Measurements from ENCODE around the gene TXNRD1.
"Not testable (repeated sequence)": the region's sequence is repeated elsewhere in the genome, so short reads cannot be mapped to it uniquely, and the experiment has no call there.

TXNRD1 gene

DNA sequence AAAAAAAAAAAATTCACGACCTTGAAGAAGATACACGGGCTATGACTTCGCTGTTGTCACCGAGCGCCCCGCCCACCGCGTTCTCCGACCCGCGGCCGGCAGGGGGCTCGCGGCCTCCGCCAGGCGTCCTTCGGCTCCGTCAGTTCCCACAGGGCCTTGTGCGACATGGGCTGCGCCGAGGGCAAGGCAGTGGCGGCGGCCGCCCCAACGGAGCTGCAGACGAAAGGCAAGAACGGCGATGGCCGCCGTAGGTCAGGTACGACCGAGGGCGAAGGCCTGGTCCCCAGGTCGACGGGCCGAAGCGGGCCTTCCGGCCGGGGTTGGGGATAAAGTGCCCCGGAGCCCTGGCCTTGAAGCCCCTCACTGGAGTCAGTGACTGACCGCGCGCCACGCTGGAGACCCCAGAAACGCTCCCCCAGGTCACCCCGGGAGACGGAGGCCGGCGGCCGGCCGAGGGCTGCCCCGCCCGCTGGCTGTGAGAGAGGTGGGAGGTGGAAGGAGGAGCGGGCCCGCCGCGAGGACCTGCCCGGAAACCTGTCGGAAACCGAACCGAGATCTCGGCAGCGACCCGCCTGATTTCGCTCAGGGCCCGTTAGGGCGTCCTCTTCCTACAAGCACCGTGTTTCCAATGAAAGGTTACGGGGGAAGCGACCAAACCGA lies at the start of gene TXNRD1:
TSS of gene TXNRD1 (plus strand) at position 142 of the 660 bp plus-strand sequence. CDS start at position 166, 24 bp downstream.
- DNase-seq: peak; percentile 88

DNA sequence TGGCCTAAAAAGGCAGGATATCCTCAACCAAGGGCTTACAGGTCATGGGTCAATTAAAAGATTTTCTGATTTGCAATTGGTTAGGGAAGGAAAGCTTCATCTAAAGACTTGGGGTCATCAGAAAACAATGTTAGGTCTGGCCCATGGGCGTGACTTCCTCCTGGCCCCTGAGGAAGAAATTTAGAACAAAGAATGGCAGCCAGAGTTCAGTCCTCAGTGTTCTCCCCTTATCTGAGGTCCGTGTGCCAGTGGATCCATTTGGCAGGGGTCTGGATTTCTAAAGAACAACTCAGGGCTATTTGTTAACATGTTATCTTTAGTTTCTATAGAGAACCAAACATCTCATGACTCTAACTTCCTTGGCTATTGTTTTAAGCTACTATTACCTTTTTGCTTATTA lies 49.8 kb upstream of the TXNRD1 start:
- no peak for DNase-seq

DNA sequence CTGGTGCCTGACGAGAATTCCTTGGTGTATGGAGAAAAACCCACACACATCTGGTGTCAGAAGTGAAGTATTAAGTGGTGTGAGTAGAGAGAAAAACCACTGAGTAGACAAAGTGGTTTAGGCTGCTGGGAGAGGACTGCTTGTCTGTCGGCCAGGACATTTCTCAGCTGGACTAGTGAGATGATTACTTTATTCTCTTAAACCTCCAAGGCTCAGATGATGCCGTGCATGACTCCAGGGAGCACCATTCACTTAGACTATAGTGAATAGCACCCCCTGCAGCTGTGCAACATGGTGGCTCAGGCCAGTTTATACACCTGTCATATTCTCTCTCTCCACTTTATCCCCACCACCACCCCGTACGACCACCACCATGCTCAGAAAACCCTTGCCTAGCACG lies 49.1 kb upstream of the TXNRD1 start:
- DNase-seq: no peak

DNA sequence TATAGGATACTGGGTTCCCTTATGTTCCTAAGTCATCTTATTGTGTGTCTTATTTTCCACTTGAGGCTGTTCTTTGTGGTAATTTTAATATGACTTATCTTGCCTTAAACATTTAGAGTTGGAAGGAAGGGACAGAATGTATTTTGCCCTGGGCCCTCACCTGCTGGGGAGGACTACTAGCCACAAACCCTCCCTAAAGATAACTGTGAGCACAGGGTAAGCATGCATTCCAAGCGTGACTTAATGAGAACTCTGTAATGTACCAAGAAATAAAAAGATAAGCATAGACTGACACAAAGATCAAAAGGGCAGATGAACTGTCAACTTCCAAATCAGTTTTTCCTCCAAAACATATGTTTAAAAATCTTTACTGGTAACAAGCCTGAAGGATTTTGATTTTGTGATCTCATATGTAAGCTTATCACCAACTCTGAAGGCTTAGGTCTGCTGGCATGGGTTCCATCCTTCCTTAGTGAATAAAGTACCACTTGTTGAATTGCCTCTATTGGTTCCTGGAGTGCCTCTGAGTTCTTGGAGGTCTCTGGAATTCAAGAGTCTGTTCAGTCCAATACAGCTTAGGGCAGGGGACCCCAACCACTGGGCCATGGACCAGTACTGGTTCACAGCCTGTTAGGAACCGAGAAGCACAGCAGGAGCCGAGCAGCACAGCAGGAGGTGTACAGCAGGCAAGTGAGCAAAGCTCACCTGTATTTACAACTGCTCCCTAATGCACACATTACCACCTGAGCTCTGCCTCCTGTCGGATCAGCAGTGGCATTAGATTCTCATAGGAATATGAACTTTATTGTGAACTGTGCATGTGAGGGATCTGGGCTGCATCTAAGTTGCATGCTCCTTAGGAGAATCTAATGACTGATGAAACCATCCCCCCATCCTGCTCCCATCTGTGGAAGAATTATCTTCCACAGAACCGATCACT lies 47.8 kb upstream of the TXNRD1 start:
- DNase-seq: no peak

DNA sequence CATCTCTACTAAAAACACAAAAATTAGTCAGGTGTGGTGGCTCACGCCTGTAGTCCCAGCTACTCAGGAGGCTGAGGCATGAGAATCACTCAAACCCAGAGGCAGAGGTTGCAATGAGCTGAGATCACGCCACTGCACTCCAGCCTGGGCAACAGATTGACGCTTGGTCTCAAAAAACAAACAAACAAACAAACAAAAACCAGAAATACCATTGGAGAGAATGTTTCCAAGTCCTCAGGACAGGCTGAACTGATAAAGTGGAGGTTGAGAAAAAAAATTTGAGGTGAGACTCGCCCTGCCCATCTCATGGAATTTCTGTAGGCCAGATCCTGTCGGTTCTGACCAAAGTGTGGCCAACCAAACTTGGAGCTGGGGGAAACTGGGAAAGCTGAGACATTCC lies 47.0 kb upstream of the TXNRD1 start:
- DNase-seq: no peak

DNA sequence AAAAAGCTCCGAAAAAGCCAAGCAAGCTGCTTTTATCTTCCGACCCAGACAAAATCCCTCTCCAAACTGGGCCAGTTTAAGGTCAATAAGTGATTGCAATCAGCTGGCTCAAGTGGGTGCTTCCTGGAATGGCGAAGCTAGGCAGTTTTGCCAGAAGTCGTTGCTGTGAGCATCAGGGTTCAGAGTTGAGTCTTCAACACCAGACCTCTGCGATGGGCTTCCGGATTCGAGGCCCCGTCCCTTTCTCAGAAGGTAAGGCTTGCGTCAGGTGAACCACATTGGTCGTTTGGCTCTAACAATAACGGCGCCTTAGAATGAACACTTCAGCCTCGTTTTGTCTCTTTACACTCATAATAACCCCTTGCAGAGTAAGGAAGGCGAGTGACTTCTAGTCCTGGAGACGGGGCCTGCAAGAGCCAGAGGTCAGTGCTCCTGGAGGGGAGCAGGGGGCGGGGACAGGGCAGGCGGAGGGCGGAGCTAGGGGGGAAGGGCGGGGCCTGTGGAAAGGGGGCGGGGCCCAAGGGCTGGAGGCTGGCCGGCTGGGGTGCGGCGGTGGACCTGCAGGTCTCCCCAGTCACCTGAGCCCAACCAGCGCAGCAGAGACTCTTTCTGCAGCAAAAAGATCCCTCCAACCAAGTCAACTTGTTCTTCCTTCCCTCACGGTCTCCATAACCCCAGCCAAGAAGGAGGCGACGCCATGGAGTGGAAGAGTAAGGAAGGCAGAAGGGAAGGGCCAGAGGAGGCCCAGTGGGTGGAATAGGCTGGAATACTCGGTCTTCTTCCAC lies 43.6 kb upstream of the TXNRD1 start:
- DNase-seq: no peak

DNA sequence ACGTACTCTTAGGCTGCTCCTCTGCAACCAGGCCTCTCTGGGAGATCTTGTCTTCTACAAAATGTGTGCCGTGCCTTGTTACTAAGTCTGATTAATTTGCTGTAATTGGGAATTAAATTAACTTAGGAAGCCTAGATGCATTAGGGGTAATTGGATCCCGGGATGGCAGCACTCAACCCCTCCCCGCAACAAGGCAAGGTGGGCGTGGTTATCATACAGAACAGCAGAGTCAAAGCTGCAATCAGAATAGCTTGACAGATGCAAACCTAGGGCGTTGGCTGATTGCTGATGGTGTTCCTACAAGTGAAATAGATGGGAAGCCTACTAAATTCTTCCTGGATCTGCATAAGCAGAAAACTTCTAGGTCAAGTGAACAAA lies 43.0 kb upstream of the TXNRD1 start:
- DNase-seq: no peak

DNA sequence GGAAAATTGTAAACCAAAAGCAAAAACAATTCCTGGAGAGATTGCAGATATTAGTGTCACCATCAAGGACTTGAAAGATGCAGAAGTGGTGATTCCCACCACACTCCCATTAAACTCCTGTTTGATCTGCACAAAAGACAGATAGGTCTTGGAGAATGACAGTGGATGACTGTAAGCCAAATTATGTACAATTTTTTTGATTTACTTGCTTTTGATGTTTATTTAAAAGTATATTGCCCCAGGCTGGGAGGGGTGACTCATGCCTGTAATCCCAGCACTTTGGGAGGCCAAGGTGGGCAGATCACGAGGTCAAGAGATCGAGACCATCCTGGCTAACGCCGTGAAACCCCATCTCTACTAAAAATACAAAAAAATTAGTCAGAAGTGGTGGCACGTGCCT lies 41.8 kb upstream of the TXNRD1 start:
- not testable (repeated sequence) for DNase-seq

DNA sequence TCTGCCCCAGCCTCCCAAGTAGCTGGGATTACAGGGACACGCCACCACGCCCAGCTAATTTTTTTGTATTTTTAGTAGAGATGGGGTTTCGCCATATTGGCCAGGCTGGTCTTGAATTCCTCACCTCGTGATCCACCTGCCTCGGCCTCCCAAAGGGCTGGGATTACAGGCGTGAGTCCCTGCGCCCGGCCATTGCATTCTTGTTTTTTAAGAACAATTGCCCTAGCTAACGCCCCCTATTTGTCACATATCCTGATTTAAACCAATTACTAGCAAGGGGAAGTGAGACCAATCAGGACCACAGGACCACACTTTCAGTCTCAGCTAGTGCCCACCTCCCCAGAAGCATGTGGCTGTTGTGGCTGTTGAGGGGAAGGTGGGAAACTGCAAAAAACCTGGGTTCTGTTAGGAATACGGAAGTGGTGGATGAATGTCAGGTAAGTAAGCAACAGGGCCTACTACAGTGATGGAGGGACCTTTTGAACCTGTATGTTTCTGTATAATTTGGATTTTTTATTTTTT lies 39.8 kb upstream of the TXNRD1 start:
- DNase-seq: no peak

DNA sequence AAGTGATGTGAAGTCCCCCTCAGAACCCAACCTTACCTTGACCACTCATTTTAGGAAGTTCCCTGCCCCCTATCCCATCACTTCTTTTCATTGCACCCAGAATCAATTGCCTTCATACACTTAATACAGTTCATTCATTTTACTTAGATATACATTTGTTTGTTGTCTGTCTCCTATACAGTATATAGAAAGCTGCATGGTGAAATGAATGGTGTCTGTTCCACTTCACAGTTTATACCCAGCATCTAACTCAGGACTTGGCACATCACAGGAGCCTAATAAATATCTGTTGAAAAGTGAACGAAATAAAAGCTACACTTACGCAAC lies 38.3 kb upstream of the TXNRD1 start:
- DNase-seq: no peak

DNA sequence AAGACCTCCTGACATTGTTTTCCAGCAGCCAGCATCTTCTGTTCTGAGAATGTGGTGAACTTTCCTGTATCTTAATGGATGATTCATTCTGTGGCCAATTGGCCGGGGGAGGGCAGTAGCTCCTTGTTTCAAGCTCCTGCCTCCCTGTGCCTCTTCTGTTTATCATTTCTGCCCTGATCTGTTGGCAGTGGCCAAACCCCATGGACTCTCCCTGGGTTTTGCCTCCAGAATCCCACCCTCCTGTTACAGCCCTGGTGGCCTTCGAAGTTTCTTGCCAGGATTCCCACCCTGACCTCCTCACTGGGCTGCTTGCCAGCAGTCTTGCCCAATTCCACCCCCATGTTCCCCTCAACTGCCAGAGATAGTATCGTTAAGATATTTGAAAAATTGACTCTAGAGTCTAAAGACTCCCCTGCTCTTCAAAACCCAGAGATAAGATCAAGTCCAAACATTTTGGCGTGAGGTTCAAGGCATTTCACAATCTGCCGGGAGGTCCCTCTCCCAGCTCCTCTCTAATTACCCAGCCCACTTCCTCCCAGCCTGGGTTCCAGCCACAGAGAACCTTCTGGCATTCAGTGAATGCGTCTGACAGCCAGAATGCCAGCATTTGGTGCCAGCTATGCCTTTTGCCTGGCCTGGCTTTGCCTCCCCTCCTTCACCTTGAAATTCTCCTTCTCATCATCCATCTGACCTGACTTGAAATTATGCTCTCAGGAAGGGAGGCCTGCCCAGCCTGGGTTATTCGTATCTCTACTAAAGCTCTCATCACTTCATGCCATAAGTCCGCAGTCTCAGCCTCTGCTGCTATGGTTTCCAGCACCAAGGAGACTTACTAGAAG lies 37.7 kb upstream of the TXNRD1 start:
- DNase-seq: peak; percentile 26

DNA sequence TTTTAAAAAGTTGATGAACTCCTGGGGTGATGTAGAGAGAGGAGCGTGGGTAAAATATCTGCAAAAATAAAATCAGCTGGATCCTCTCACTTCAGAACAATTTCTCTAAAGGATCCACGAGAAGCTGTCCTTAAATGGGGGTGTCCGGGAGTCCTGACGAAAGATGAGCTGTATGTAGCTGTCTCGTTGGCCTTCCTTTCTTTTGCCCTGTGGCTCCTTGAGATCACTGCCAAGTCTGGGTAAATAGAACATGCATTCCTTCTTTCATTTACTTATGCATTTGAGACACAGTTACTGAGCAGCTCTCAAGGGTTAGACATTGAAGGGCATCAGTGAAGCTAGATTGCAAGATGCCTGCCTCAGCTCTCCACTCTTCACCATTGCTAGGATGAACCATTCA lies 35.2 kb upstream of the TXNRD1 start:
- DNase-seq: no peak

DNA sequence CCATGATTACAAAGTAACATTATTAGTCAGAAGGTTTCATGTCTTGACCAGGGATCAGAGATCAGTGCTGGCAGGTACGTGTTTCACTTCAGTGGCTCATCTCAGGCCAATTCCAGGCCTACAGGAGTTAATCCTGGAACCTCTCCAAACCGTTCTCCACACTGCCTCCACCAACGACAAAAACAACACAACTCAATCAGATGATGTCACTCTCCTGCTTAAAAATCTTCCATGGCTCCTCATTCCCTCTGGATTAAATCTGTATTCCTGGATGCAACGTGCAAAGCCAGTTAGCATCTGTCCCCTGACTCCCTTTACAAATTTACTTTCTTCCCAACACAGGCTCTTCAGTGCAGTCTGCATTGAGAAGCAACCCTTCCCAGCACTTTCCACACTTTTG lies 34.3 kb upstream of the TXNRD1 start:
- no peak for DNase-seq

DNA sequence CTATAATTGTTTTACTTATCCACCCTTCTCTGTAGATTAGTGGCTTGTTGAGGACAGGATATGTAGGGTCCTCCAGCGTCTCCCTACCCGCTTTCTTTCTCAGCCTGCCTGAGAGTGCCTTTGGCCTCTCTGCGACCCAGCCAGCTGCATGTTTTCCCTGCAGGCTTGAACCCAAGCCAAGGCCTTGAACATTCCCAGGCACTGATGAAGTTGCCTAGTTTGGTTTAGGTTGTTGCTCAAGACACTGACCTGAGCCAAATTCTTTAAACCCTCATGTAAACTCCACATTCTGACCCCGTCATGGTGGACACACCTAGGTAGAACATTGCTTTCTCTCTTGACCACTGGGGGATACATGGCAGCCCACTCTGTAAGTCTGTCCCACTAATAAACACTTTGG lies 33.4 kb upstream of the TXNRD1 start:
- DNase-seq: no peak

DNA sequence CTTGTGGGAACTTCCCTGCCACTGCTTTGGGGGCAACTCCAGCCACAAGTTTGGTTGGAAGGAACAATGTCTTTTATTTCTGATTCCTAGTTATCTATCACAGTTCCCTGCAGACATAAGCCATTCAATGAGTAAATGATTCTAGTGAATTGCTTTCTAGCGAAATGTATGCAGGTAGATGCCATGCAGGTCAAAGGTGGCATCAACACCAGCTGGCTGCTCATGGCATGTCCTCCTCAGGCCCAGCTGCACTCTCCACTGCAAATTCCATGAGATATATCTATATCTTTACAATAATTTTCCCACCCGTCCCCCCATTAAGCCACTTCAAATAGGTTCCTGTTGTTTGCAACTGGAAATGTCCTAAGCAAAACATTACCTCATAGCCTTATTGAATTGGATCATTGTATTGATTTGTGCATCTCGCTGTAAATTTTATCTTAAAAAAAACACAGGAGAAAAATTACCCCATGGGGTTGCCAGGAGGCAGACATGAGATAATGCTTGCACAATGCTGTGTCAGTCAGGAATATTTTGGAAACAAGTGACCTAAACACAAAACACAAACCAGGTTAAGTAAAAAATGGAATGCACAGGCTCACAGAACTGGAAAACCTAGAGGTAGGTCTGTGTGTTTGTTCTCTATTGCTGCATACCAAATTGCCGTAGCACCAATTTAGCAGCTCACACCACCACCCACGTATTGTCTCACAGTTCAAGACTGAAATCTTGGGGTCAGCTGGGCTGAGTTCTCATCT lies 32.8 kb upstream of the TXNRD1 start:
- no peak for DNase-seq

DNA sequence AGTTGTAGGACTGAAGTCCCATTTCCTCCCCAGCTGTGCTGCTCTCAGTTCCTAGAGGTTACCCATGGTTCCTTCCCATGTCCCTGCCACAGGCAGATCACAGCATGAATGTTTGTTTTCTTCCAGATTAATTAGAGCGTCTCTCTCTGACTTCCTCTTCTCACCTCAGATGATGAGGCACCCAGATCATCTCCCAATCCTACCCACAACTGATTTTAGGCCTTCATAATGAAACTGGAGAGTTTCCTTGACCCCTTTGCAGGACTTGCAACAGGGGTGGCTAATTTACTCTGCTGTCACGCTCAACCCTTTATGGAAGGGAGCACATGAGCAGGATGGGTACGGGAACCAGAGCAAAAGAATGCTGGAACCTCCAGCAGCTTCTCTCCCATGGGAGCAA lies 32.1 kb upstream of the TXNRD1 start:
- DNase-seq: no peak

DNA sequence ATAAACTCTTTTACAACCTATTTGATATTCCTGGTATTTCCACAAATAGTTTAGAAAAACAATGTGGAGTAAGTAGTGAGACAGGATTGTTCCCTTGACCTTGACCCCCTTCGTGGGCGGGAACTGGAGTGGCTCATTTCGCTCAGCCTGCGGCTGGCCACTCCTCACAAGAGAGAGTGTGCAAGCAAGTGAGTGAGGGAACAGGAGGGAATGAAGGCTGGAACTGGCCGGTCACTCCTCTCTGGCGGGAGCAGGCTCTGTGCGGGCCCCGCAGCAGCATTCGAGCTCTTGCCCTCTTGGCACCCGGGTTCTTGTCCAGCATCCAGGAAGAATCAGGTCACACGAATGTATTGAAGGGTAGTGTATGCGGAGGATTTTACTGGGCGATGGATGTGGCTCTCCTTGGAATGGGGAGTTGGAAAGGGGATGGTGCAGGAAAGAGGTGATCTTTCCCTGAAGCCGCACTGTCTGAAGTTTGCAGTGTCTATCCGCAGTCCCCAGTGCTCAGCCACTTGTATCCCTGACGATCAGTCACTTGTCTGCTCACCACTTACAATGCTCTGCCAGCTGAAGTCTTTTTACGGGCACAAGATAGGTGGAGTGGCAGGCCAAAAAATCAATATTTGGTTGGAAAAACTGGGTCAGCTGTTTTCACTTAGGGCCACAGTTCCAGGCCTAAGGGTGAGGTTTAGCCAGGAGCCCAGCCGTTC lies 28.0 kb upstream of the TXNRD1 start:
- DNase-seq: no peak

DNA sequence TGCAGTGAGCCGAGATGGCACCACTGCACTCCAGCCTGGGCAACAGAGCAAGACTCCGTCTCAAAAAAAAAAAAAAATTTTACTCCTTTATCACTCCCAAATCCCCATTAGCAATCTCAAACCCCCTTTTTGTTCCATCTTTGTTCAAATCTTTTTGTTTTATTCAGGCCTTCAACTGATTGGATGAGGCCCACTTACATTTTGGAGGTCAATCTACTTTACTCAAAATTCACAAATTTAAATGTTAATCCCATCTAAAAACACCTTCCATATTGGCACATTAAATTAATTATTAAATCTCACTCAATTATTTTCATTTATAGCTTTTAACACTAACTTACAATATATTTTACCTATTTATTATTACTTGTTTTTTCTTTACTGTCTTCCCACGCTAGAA lies 27.0 kb upstream of the TXNRD1 start:
- no peak for DNase-seq

DNA sequence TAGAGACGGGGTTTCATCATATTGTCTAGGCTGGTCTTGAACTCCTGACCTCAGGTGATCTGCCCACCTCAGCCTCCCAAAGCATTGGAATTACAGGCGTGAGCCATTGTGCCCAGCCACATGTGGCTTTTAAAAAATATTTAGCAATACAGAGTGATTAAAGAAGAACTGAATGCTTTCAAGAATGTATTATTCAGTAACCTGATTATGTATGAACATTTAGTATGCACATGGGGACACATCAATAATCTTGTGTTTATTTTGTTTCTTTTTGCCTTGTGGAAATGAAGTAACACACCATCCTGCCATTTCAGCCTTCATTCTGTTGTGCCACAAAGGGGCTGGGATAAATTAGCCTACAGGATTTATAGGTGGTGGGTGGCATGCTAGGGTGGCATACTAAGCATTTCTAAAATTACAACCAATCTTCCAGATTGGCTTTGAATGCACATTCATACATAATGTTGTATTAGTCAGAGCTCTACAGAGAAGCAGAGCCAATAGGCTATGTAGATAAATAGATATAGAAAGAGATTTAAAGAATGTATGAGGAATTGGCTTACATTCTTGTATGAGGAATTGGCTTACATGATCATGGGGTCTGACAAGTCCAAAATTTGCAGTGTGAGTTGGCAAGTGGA lies 25.5 kb upstream of the TXNRD1 start:
- DNase-seq: no peak

DNA sequence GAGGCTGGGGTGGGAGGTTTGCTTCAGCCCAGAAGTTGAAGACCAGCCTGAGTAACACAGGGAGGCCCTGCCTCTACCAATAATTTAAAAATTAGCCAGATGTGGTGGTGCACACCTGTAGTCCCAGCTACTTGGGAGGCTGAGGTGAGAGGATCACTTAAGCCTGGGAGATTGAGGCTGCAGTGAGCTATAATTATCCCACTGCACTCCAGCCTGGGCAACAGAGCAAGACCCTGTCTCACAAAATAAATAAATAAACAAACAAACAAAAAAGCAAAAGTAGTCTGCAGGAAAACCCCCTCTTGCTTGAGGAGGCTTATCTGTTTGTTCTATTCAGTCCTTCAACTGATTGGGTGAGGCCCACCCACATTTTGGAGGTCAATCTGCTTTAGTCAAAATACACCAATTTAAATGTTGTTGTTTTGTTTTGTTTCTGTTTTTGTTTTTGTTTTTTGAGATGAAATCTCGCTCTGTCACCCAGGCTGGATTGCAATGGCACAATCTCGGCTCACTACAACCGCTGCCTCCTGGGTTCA lies 24.9 kb upstream of the TXNRD1 start:
- DNase-seq: no peak
